ENCODE results near the gene GPR55.

Gene GPR55

GRCh38 chr2:230885463-230886130 lies 39.4 kb downstream of the GPR55 start:
- no peak for DNase-seq (ENCODE audit: low read depth in 3 of 3, low spot score in 1 of 3)

- DNase-seq (ENCODE audit: low read depth in 3 of 3, low spot score in 1 of 3) = no peak
These were observed 43.2 kb downstream of the GPR55 start for GRCh38 chr2:230881840-230882239.

- DNase-seq (ENCODE audit: low read depth in 3 of 3, low spot score in 1 of 3) = no peak
These were observed 45.2 kb downstream of the GPR55 start for GRCh38 chr2:230879891-230880290.

GRCh38 chr2:230879271-230879882 lies 45.7 kb downstream of the GPR55 start:
- DNase-seq (ENCODE audit: low read depth in 3 of 3, low spot score in 1 of 3) = no peak

GRCh38 chr2:230878599-230879188 lies 46.3 kb downstream of the GPR55 start:
- DNase-seq (ENCODE audit: low read depth in 3 of 3, low spot score in 1 of 3) = no peak

- no peak for DNase-seq (ENCODE audit: low read depth in 3 of 3, low spot score in 1 of 3)
These were observed 47.1 kb downstream of the GPR55 start for GRCh38 chr2:230877759-230878598.

- no peak for DNase-seq (ENCODE audit: low read depth in 3 of 3, low spot score in 1 of 3)
These were observed 47.8 kb downstream of the GPR55 start for GRCh38 chr2:230877116-230877758.

- no peak for DNase-seq (ENCODE audit: low read depth in 3 of 3, low spot score in 1 of 3)
These were observed 49.4 kb downstream of the GPR55 start for GRCh38 chr2:230875347-230876315.

GRCh38 chr2:230874876-230875275 lies 50.2 kb downstream of the GPR55 start:
- DNase-seq (ENCODE audit: low read depth in 3 of 3, low spot score in 1 of 3) = no peak

GRCh38 chr2:230874456-230874855 lies 50.6 kb downstream of the GPR55 start:
- DNase-seq (ENCODE audit: low read depth in 3 of 3, low spot score in 1 of 3) = no peak

- DNase-seq (ENCODE audit: low read depth in 3 of 3, low spot score in 1 of 3) = no peak
These were observed 51.2 kb downstream of the GPR55 start for GRCh38 chr2:230873661-230874401.

GRCh38 chr2:230872968-230873660 lies 51.9 kb downstream of the GPR55 start:
- DNase-seq (ENCODE audit: low read depth in 3 of 3, low spot score in 1 of 3) = no peak

- DNase-seq (ENCODE audit: low read depth in 3 of 3, low spot score in 1 of 3) = no peak
These were observed 52.7 kb downstream of the GPR55 start for GRCh38 chr2:230872151-230872967.

GRCh38 chr2:230871361-230872150 lies 53.5 kb downstream of the GPR55 start:
- no peak for DNase-seq (ENCODE audit: low read depth in 3 of 3, low spot score in 1 of 3)

GRCh38 chr2:230870544-230871360 lies 54.3 kb downstream of the GPR55 start:
- no peak for DNase-seq (ENCODE audit: low read depth in 3 of 3, low spot score in 1 of 3)

GRCh38 chr2:230869914-230870543 lies 55.0 kb downstream of the GPR55 start:
- DNase-seq (ENCODE audit: low read depth in 3 of 3, low spot score in 1 of 3) = no peak
